K562 (cell line): ENCODE data around the gene NGRN. TPM values are rescaled to one million over a fixed set of nuclear protein-coding genes. Genes with fewer than 3 reads are reported as not detected.

Experiments used
- ATAC-seq: fragments of 200-7000 bp; cut with Tn5 transposase; 3 replicates; pipeline ENCODE4 v1.9.1; 2020; ENCODE audit warnings: moderate library complexity
- BruUV-seq: library from RNA; stranded (reverse); fragments of 400-500 nt; replicated peaks from 2 replicates; lab custom pipeline; 2021; lab: Mats Ljungman, UMichigan
- CTCF ChIA-PET: fragments of 300-600 bp; formaldehyde crosslinking; extraction: SDS; loops from one replicate; lab custom pipeline; 2021; ENCODE audit warnings: low intra/inter-chr PET ratio; lab: Yijun Ruan, JAX
- POLR2A ChIA-PET: fragments of 300-600, 350-650 bp; sonication (Branson Sonifier 250); formaldehyde crosslinking; extraction: SDS; loops from one replicate; lab custom pipeline; 2021; ENCODE audit warnings: antibody characterized with exemption, inconsistent platforms; lab: Yijun Ruan, JAX
- DNase-seq, 4 experiments: peaks; one replicate each; pipeline versions ENCODE4 v3.0.0 to v3.0.0-alpha.2; 2011 to 2018; ENCODE audit warnings: low spot score in 3 of 4, mixed read lengths in 3 of 4; ENCODE audit errors: extremely low read depth in 1 of 4
- FAIRE-seq: peaks from 2 replicates; lab custom pipeline; 2011; peaks lifted over from hg19 to GRCh38; lab: Jason Lieb, UNC
- H2AFZ ChIP-seq: 2 replicates; pipeline ENCODE4 v1.6.0; 2011; ENCODE audit warnings: low read depth, low read length, control low read depth, inconsistent platforms
- H3K27ac ChIP-seq: fragments of 200-600 bp; 3 replicates; pipeline ENCODE4 v1.8.0; 2011; ENCODE audit warnings: low read depth, mild to moderate bottlenecking, control low read depth, inconsistent platforms, low read length, moderate library complexity, mixed read lengths; ENCODE audit errors: extremely low read depth
- H3K27me3 ChIP-seq, 2 experiments: fragments of 300-600 bp in 1 of 2; 2 replicates in 1 of 2; 3 replicates in 1 of 2; pipeline versions ENCODE4 v1.6.0 to v1.8.0; 2011; ENCODE audit warnings: inconsistent platforms in 2 of 2, low read length in 2 of 2, mild to moderate bottlenecking in 1 of 2, mixed read lengths in 1 of 2, moderate library complexity in 1 of 2; ENCODE audit not compliant: control insufficient read depth in 2 of 2, insufficient read depth in 2 of 2
- H3K36me3 ChIP-seq: fragments of 300-600 bp; 3 replicates; pipeline ENCODE4 v1.8.0; 2011; ENCODE audit warnings: mild to moderate bottlenecking, low read length, inconsistent platforms; ENCODE audit not compliant: control insufficient read depth, insufficient read depth
- H3K4me1 ChIP-seq, 2 experiments: fragments of 200-600 bp in 1 of 2; replicated peaks in 1 of 2; 2 replicates in 1 of 2; 3 replicates in 1 of 2; pipeline versions ENCODE4 v1.5.1 to v1.8.0; 2011; ENCODE audit warnings: inconsistent platforms in 2 of 2, low read length in 2 of 2, mild to moderate bottlenecking in 1 of 2, mixed read lengths in 1 of 2, moderate library complexity in 1 of 2; ENCODE audit not compliant: control insufficient read depth in 2 of 2, insufficient read depth in 2 of 2
- H3K4me2 ChIP-seq: 2 replicates; pipeline ENCODE4 v1.6.1; 2011; ENCODE audit warnings: low read length, control low read depth, inconsistent platforms, mixed read lengths; ENCODE audit not compliant: insufficient read depth
- H3K4me3 ChIP-seq: fragments of 200-600 bp; sonication (generic), shearing (Covaris generic); 2 replicates; pipeline ENCODE4 v1.5.1; 2016; ENCODE audit warnings: control low read depth, inconsistent platforms
- H3K79me2 ChIP-seq: fragments of 200-600 bp; 3 replicates; pipeline ENCODE4 v1.8.0; 2011; ENCODE audit warnings: low read length, inconsistent platforms; ENCODE audit not compliant: control insufficient read depth, insufficient read depth
- H3K9ac ChIP-seq, 2 experiments: 2 replicates each; pipeline versions ENCODE4 v1.6.0 to v1.6.1; 2011; ENCODE audit warnings: low read depth in 2 of 2, low read length in 2 of 2, control low read depth in 1 of 2, inconsistent platforms in 1 of 2, mild to moderate bottlenecking in 1 of 2, mixed read lengths in 1 of 2; ENCODE audit not compliant: insufficient read depth in 1 of 2
- H3K9me1 ChIP-seq: one replicate; pipeline ENCODE4 v1.6.0; 2011; ENCODE audit warnings: inconsistent platforms, mild to moderate bottlenecking, low read length, moderate library complexity; ENCODE audit not compliant: control insufficient read depth, insufficient read depth
- H3K9me3 ChIP-seq: replicated peaks from 2 replicates; pipeline ENCODE4 v1.5.1; 2011; ENCODE audit warnings: low read depth, low read length, inconsistent platforms; ENCODE audit not compliant: control insufficient read depth, insufficient read depth
- H4K20me1 ChIP-seq: replicated peaks from 2 replicates; pipeline ENCODE4 v1.6.1; 2011; ENCODE audit warnings: low read length, inconsistent platforms, mixed read lengths; ENCODE audit not compliant: control insufficient read depth, insufficient read depth
- BMI1 ChIP-seq: fragments of 150-350 bp; IDR thresholded peaks from 2 replicates; pipeline ENCODE4 v1.6.1; 2014; ENCODE audit warnings: low read length
- CBX8 ChIP-seq: fragments of 200-600 bp; sonication (generic); IDR thresholded peaks from 2 replicates; pipeline ENCODE4 v1.6.1; 2012; ENCODE audit warnings: borderline replicate concordance, mixed run types, low read depth, mild to moderate bottlenecking, moderate library complexity, mixed read lengths, low read length, control low read depth, inconsistent platforms; ENCODE audit not compliant: poor library complexity, severe bottlenecking; ENCODE audit errors: extremely low read depth
- CHD2 ChIP-seq: IDR thresholded peaks from 2 replicates; pipeline ENCODE4 v1.6.1; 2011; ENCODE audit warnings: low read depth, low read length
- KAT2B ChIP-seq: IDR thresholded peaks from one replicate; pipeline ENCODE4 v1.6.1; 2012; ENCODE audit warnings: low read depth, mild to moderate bottlenecking, control low read depth, inconsistent platforms, low read length, moderate library complexity
- KDM4B ChIP-seq, 2 experiments: fragments of 450-650 bp in 1 of 2; sonication (generic) in 1 of 2; IDR thresholded peaks; 2 replicates each; pipeline ENCODE4 v1.6.1; 2016 to 2017; ENCODE audit warnings: borderline replicate concordance in 2 of 2, antibody characterized with exemption in 1 of 2, low read depth in 1 of 2, mild to moderate bottlenecking in 1 of 2
- RBM15 ChIP-seq: fragments of 200-400 bp; formaldehyde crosslinking; IDR thresholded peaks from 2 replicates; pipeline ENCODE4 v1.6.1; 2018; ENCODE audit warnings: mild to moderate bottlenecking, low read length, moderate library complexity; ENCODE audit not compliant: insufficient read depth
- ZNF239 ChIP-seq: fragments of 250-450 bp; sonication (Bioruptor Pico); IDR thresholded peaks from 2 replicates; pipeline ENCODE4 v1.4.0; 2020; ENCODE audit warnings: mild to moderate bottlenecking
- WGBS: fragments of 100-300 bp; shearing (Covaris generic); methylation state at CpG from one replicate; pipeline ENCODE4 v1.1.6; 2016; ENCODE audit warnings: low coverage, mixed read lengths; ENCODE audit not compliant: insufficient coverage; ENCODE audit errors: missing lambda C conversion rate; 5-methylcytosine and 5-hydroxymethylcytosine counted together
- in situ Hi-C: fragments of 300-500 bp; cut with MboI; formaldehyde crosslinking; loops from 4 replicates; pipeline ENCODE4 v1.15.0; 2018; ENCODE audit warnings: inconsistent platforms, mixed read lengths
- intact Hi-C: fragments of 100-400 bp; cut with micrococcal nuclease; formaldehyde crosslinking; loops from 2 replicates; pipeline ENCODE4 v1.14.2; 2022
- polyA plus RNA-seq, 8 experiments: library from polyadenylated mRNA; depleted of rRNA in 4 of 8; stranded (reverse) in 5 of 8; unstranded in 3 of 8; fragments of >200 nt; fragmentation: Nextera tagmentation in 2 of 8; fragmentation: Illumina TruSeq in 1 of 8; extraction: Ambion mirVana in 2 of 8; extraction: Trizol in 1 of 8; gene quantifications; 2 replicates each; pipeline versions ENCODE4 v1.2.1 to v1.2.3, GENCODE V29; 2011 to 2014; ENCODE audit warnings: inconsistent platforms in 1 of 8, missing spikeins in 1 of 8
- total RNA-seq, 7 experiments: library from RNA; depleted of rRNA in 6 of 7; stranded (reverse); fragments of >200 nt in 6 of 7; fragmentation: Illumina TruSeq in 2 of 7; extraction: Trizol in 2 of 7; gene quantifications; 2 replicates each; pipeline versions ENCODE4 v1.2.1 to v1.2.3, GENCODE V29; 2011 to 2021; ENCODE audit warnings: low replicate concordance in 1 of 7
- TF ChIP-seq, protein P1 (sequence below): fragments of 250-450 bp; sonication (Bioruptor Pico); IDR thresholded peaks from 2 replicates; pipeline ENCODE4 v1.9.0; 2021; ENCODE audit warnings: mild to moderate bottlenecking, inconsistent platforms

NGRN gene
- total and polyA plus RNA-seq, 9 of the 15 experiments (the other 6 are each of a cell fraction or from before 2014, with no cell fraction given), result 14.0 to 73.4 (median 60.0) TPM

DNA sequence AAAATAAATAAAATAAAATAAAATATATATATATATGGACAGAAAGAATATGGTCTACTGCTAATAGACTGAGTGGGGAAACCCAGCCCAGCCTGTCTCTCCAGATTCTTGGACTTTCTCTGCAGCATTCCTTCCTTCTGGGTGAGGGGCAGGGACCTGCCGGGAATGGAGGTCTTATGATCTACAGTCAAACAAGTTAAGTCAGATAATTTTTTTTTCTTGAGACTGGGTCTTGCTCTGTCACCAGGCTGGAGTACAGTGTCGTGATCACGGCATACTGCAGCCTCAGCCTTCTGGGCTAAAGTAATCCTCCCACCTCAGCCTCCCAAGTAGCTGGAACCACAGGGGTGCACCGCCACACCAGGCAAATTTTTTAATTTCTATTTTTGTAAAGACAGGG is 53.1 kb downstream of the NGRN start:
- in situ Hi-C loops (loop anchor here (10.0 to 25.0 kb wide), 2 partner anchors 566 to 919 kb away; partner anchors contain the start of gene FES), intact Hi-C loops (no loop called here)
- H3K4me2 ChIP-seq, result no peak overlapping the region
- no TSS peak for BruUV-seq
- H3K27ac ChIP-seq, result no peak overlapping the region
- H3K27me3 ChIP-seq, result no peaks in the 10 kb centered on the region
- no peaks in the 10 kb centered on the region for H3K9me1 ChIP-seq
- no peak for FAIRE-seq
- no peaks in the 10 kb centered on the region for H3K79me2 ChIP-seq
- no peaks in the 10 kb centered on the region for H4K20me1 ChIP-seq
- peaks cover 3 to 4% of the 10 kb centered on the region in 2 experiments; a peak in 2 of 5 replicates for H3K4me1 ChIP-seq
- ChIA-PET POLR2A (no interaction called here), CTCF (interaction anchor here (4.8 kb wide), 1 partner anchor 163 kb away, joined by 64 read pairs; no protein-coding TSS in a partner anchor)
- TF ChIP-seq CHD2, result no peak
- no peak for TF ChIP-seq CBX8
- no peak for TF ChIP-seq ZNF239 (CRISPR knock-in tag)
- TF ChIP-seq RBM15, result no peak
- TF ChIP-seq KAT2B, result no peak
- TF ChIP-seq BMI1, result no peak
- TF ChIP-seq, protein P1, sequence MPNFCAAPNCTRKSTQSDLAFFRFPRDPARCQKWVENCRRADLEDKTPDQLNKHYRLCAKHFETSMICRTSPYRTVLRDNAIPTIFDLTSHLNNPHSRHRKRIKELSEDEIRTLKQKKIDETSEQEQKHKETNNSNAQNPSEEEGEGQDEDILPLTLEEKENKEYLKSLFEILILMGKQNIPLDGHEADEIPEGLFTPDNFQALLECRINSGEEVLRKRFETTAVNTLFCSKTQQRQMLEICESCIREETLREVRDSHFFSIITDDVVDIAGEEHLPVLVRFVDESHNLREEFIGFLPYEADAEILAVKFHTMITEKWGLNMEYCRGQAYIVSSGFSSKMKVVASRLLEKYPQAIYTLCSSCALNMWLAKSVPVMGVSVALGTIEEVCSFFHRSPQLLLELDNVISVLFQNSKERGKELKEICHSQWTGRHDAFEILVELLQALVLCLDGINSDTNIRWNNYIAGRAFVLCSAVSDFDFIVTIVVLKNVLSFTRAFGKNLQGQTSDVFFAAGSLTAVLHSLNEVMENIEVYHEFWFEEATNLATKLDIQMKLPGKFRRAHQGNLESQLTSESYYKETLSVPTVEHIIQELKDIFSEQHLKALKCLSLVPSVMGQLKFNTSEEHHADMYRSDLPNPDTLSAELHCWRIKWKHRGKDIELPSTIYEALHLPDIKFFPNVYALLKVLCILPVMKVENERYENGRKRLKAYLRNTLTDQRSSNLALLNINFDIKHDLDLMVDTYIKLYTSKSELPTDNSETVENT (CRISPR knock-in tag), result no peak
- TF ChIP-seq KDM4B (IDR thresholded peaks at IDR 0.05; ENCODE audit: borderline replicate concordance in 2 of 2, low read depth in 1 of 2), result no peak
- 58% methylated on average over 4 of the region's 4 CpGs for WGBS
- no peak for DNase-seq
- ATAC-seq, result no peak
- H3K36me3 ChIP-seq, result no peaks in the 10 kb centered on the region
- no peaks in the 10 kb centered on the region for H3K9me3 ChIP-seq
- H2AFZ ChIP-seq, result no peak overlapping the region
- H3K4me3 ChIP-seq, result no peak overlapping the region
- H3K9ac ChIP-seq, result no peak overlapping the region
